GM12878 (cell line): ENCODE results near the gene SLC35F2. TPM values are rescaled to one million over a fixed set of nuclear protein-coding genes. Genes with fewer than 3 reads are reported as not detected.

Source experiments
- ATAC-seq: fragments of 200-7000 bp; cut with Tn5 transposase; 3 replicates; pipeline ENCODE4 v1.9.1; 2020; ENCODE audit warnings: mild to moderate bottlenecking, moderate library complexity
- BruUV-seq: library from RNA; stranded (reverse); fragments of 400-500 nt; replicated peaks from 2 replicates; lab custom pipeline; 2021; lab: Mats Ljungman, UMichigan
- CTCF ChIA-PET: fragments of 300-600 bp; sonication (Branson Sonifier 250); formaldehyde crosslinking; extraction: SDS; loops from one replicate; lab custom pipeline; 2021; ENCODE audit warnings: inconsistent platforms; lab: Yijun Ruan, JAX
- POLR2A ChIA-PET: fragments of 350-600 bp; formaldehyde crosslinking; extraction: SDS; loops from one replicate; lab custom pipeline; 2021; ENCODE audit warnings: inconsistent platforms; lab: Charles Lee
- RAD21 ChIA-PET: fragments of 300-600 bp; sonication (Branson Sonifier 250); formaldehyde crosslinking; loops from one replicate; lab custom pipeline; 2023; ENCODE audit warnings: antibody characterized with exemption; ENCODE audit not compliant: unreplicated experiment; lab: Charles Lee
- SMC1A ChIA-PET: fragments of 300-600 bp; sonication (Branson Sonifier 250); formaldehyde crosslinking; loops from one replicate; lab custom pipeline; 2023; ENCODE audit not compliant: unreplicated experiment, uncharacterized antibody; lab: Charles Lee
- DNase-seq: peaks from one replicate; pipeline ENCODE4 v3.0.0-alpha.2; 2011; ENCODE audit warnings: low read depth, low spot score
- FAIRE-seq: peaks from 3 replicates; lab custom pipeline; 2011; peaks lifted over from hg19 to GRCh38; lab: Jason Lieb, UNC
- H2AFZ ChIP-seq: 2 replicates; pipeline ENCODE4 v1.6.0; 2011; ENCODE audit warnings: low read depth, low read length, control low read depth; ENCODE audit not compliant: control insufficient read depth
- H3K27ac ChIP-seq: 2 replicates; pipeline ENCODE4 v1.5.1; 2011; ENCODE audit warnings: control low read depth; ENCODE audit not compliant: control insufficient read depth, insufficient read depth
- H3K27me3 ChIP-seq, 2 experiments: replicated peaks in 1 of 2; 2 replicates each; pipeline versions ENCODE4 v1.6.0 to v1.6.1; 2011; ENCODE audit warnings: low read length in 1 of 2; ENCODE audit not compliant: control insufficient read depth in 2 of 2, insufficient read depth in 2 of 2
- H3K36me3 ChIP-seq, 2 experiments: 2 replicates each; pipeline ENCODE4 v1.5.1; 2011; ENCODE audit warnings: low read length in 1 of 2; ENCODE audit not compliant: control insufficient read depth in 2 of 2, insufficient read depth in 2 of 2
- H3K4me1 ChIP-seq: 2 replicates; pipeline ENCODE4 v1.6.1; 2011; ENCODE audit warnings: mild to moderate bottlenecking, low read length, moderate library complexity, mixed read lengths; ENCODE audit not compliant: control insufficient read depth, insufficient read depth
- H3K4me2 ChIP-seq: 2 replicates; pipeline ENCODE4 v1.6.0; 2011; ENCODE audit warnings: control low read depth; ENCODE audit not compliant: control insufficient read depth, insufficient read depth
- H3K4me3 ChIP-seq: fragments of 200-600 bp; sonication (generic); 2 replicates; pipeline ENCODE4 v1.5.1; 2016
- H3K79me2 ChIP-seq: 2 replicates; pipeline ENCODE4 v1.6.0; 2011; ENCODE audit warnings: low read length; ENCODE audit not compliant: control insufficient read depth, insufficient read depth
- H3K9ac ChIP-seq: 2 replicates; pipeline ENCODE4 v1.8.0; 2011; ENCODE audit warnings: low read length, control low read depth, mixed read lengths; ENCODE audit not compliant: control insufficient read depth, insufficient read depth
- H3K9me3 ChIP-seq: replicated peaks from 3 replicates; pipeline ENCODE4 v1.5.1; 2011; ENCODE audit warnings: mild to moderate bottlenecking, low read length; ENCODE audit not compliant: control insufficient read depth, insufficient read depth
- H4K20me1 ChIP-seq: 2 replicates; pipeline ENCODE4 v1.6.0; 2011; ENCODE audit not compliant: control insufficient read depth, insufficient read depth
- ATF7 ChIP-seq: fragments of 450-650 bp; IDR thresholded peaks from 2 replicates; pipeline ENCODE4 v1.6.1; 2016; ENCODE audit warnings: low read depth, mild to moderate bottlenecking
- CBX5 ChIP-seq: sonication (generic); IDR thresholded peaks from 2 replicates; pipeline ENCODE4 v1.6.1; 2016; ENCODE audit warnings: low read depth, moderate library complexity, mild to moderate bottlenecking, inconsistent platforms
- SIN3A ChIP-seq: IDR thresholded peaks from 2 replicates; pipeline ENCODE4 v1.6.1; 2012; ENCODE audit warnings: low read depth, low read length, improper control_type of control experiment
- SMAD5 ChIP-seq: IDR thresholded peaks from 2 replicates; pipeline ENCODE4 v1.6.1; 2016; ENCODE audit warnings: antibody characterized with exemption, low read depth
- TAF1 ChIP-seq: IDR thresholded peaks from 2 replicates; pipeline ENCODE4 v1.6.1; 2011; ENCODE audit warnings: mild to moderate bottlenecking, low read depth, low read length, borderline replicate concordance
- ZNF24 ChIP-seq: fragments of 450-650 bp; IDR thresholded peaks from 2 replicates; pipeline ENCODE4 v1.6.1; 2017; ENCODE audit warnings: antibody characterized with exemption, mild to moderate bottlenecking
- in situ Hi-C: fragments of 300-500 bp; cut with MboI; formaldehyde crosslinking; loops from 9 replicates; pipeline ENCODE4 v1.14.3; 2018; ENCODE audit warnings: mixed read lengths
- intact Hi-C: fragments of 100-400 bp; cut with micrococcal nuclease; formaldehyde crosslinking; loops from one replicate; pipeline ENCODE4 v1.14.2; 2022; ENCODE audit not compliant: unreplicated experiment
- polyA plus RNA-seq, 11 experiments: library from polyadenylated mRNA; depleted of rRNA in 4 of 11; unstranded in 6 of 11; stranded (reverse) in 5 of 11; fragments of >200 nt; fragmentation: Nextera tagmentation in 4 of 11; fragmentation: Illumina TruSeq in 1 of 11; extraction: Ambion mirVana in 4 of 11; extraction: Trizol in 1 of 11; gene quantifications; 1 replicate in 1 of 11; 2 replicates in 10 of 11; pipeline versions ENCODE4 v1.2.1 to v1.2.3, GENCODE V29; 2011 to 2016; ENCODE audit warnings: inconsistent platforms in 2 of 11, missing spikeins in 2 of 11, low read depth in 1 of 11
- total RNA-seq, 4 experiments: library from RNA; depleted of rRNA in 3 of 4; stranded (reverse); fragments of >200 nt in 3 of 4; fragmentation: Illumina TruSeq in 1 of 4; extraction: Trizol in 1 of 4; gene quantifications; 2 replicates each; pipeline versions ENCODE4 v1.2.1 to v1.2.3, GENCODE V29; 2013 to 2021
- TF ChIP-seq, protein P1 (sequence below): fragments of 450-650 bp; IDR thresholded peaks from 2 replicates; pipeline ENCODE4 v1.6.1; 2017; ENCODE audit warnings: mild to moderate bottlenecking, low read depth, inconsistent platforms; ENCODE audit not compliant: poor library complexity, severe bottlenecking
- TF ChIP-seq, protein P2 (sequence below): fragments of 450-650 bp; formaldehyde crosslinking; IDR thresholded peaks from 2 replicates; pipeline ENCODE4 v1.4.0; 2022; ENCODE audit warnings: mild to moderate bottlenecking, moderate library complexity
- TF ChIP-seq, protein P3 (sequence below): IDR thresholded peaks from 2 replicates; pipeline ENCODE4 v1.6.1; 2012; ENCODE audit warnings: low read length, inconsistent platforms
- TF ChIP-seq, protein P4 (sequence below): IDR thresholded peaks from 2 replicates; pipeline ENCODE4 v1.6.1; 2011; ENCODE audit warnings: borderline replicate concordance, low read depth, mild to moderate bottlenecking, moderate library complexity, mixed read lengths, low read length; ENCODE audit not compliant: insufficient read depth; ENCODE audit errors: extremely low read length

SLC35F2 gene
- total and polyA plus RNA-seq, 10 of the 15 experiments (the other 5 are each of a cell fraction or from before 2014, with no cell fraction given): 15.2 to 48.8 (median 40.1) TPM

DNA sequence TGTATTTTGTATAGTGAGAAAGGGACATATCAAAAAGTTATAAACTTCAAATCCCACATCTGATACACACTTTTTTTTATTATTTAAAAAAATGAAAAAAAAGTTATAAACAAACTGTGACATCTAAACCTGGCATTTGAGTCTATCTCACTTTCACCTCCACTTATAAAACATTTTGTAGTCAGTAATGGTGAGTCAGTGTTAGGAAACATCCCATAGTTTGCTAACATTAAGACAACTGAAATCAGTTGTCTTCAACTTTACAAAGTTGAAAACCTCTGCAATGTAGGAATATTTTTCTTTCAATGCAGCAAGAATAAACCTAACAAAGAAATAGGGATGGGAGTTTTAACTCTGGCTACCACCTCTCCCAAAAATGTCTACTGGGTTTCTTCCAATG, 47.7 kb downstream of the SLC35F2 start:
- DNase-seq: no peak
- intact Hi-C loops: no loop called here
- no TSS peak for BruUV-seq
- Histone ChIP-seq H3K79me2 (no peaks in the 10 kb centered on the region; the same call in none of the 2 replicates), H3K4me1 (no peaks in the 10 kb centered on the region), H3K27me3 (no peaks in the 10 kb centered on the region), H4K20me1 (no peaks in the 10 kb centered on the region), H3K4me2 (no peak overlapping the region), H3K36me3 (peaks cover 11 to 22% of the 10 kb centered on the region in 2 experiments), H2AFZ (no peak overlapping the region), H3K9me3 (no peaks in the 10 kb centered on the region), H3K9ac (no peak overlapping the region), H3K27ac (no peak overlapping the region), H3K4me3 (no peak overlapping the region)
- ATAC-seq: no peak
- FAIRE-seq: no peak
- in situ Hi-C loops: no loop called here
- CTCF ChIA-PET: interaction anchor here (2.2 kb wide), 1 partner anchor 11 kb away, joined by 5 read pairs; no protein-coding TSS in a partner anchor
- POLR2A ChIA-PET: no interaction called here
- no peak for TF ChIP-seq CBX5
- TF ChIP-seq ATF7: no peak
- TF ChIP-seq, protein P1, sequence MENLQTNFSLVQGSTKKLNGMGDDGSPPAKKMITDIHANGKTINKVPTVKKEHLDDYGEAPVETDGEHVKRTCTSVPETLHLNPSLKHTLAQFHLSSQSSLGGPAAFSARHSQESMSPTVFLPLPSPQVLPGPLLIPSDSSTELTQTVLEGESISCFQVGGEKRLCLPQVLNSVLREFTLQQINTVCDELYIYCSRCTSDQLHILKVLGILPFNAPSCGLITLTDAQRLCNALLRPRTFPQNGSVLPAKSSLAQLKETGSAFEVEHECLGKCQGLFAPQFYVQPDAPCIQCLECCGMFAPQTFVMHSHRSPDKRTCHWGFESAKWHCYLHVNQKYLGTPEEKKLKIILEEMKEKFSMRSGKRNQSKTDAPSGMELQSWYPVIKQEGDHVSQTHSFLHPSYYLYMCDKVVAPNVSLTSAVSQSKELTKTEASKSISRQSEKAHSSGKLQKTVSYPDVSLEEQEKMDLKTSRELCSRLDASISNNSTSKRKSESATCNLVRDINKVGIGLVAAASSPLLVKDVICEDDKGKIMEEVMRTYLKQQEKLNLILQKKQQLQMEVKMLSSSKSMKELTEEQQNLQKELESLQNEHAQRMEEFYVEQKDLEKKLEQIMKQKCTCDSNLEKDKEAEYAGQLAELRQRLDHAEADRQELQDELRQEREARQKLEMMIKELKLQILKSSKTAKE: no peak
- TF ChIP-seq SIN3A: no peak
- TF ChIP-seq, protein P2, sequence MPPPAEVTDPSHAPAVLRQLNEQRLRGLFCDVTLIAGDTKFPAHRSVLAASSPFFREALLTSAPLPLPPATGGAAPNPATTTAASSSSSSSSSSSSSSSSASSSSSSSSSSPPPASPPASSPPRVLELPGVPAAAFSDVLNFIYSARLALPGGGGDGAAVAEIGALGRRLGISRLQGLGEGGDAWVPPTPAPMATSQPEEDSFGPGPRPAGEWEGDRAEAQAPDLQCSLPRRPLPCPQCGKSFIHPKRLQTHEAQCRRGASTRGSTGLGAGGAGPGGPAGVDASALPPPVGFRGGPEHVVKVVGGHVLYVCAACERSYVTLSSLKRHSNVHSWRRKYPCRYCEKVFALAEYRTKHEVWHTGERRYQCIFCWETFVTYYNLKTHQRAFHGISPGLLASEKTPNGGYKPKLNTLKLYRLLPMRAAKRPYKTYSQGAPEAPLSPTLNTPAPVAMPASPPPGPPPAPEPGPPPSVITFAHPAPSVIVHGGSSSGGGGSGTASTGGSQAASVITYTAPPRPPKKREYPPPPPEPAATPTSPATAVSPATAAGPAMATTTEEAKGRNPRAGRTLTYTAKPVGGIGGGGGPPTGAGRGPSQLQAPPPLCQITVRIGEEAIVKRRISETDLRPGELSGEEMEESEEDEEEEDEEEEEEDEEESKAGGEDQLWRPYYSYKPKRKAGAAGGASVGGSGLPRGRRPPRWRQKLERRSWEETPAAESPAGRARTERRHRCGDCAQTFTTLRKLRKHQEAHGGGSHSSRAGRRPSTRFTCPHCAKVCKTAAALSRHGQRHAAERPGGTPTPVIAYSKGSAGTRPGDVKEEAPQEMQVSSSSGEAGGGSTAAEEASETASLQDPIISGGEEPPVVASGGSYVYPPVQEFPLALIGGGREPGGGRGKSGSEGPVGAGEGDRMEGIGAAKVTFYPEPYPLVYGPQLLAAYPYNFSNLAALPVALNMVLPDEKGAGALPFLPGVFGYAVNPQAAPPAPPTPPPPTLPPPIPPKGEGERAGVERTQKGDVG (CRISPR knock-in tag): no peak
- no peak for TF ChIP-seq ZNF24
- TF ChIP-seq, protein P3, sequence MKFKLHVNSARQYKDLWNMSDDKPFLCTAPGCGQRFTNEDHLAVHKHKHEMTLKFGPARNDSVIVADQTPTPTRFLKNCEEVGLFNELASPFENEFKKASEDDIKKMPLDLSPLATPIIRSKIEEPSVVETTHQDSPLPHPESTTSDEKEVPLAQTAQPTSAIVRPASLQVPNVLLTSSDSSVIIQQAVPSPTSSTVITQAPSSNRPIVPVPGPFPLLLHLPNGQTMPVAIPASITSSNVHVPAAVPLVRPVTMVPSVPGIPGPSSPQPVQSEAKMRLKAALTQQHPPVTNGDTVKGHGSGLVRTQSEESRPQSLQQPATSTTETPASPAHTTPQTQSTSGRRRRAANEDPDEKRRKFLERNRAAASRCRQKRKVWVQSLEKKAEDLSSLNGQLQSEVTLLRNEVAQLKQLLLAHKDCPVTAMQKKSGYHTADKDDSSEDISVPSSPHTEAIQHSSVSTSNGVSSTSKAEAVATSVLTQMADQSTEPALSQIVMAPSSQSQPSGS: no peak
- no peak for TF ChIP-seq SMAD5
- TF ChIP-seq, protein P4, sequence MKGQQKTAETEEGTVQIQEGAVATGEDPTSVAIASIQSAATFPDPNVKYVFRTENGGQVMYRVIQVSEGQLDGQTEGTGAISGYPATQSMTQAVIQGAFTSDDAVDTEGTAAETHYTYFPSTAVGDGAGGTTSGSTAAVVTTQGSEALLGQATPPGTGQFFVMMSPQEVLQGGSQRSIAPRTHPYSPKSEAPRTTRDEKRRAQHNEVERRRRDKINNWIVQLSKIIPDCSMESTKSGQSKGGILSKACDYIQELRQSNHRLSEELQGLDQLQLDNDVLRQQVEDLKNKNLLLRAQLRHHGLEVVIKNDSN: no peak
- TF ChIP-seq TAF1: no peak
- RAD21 ChIA-PET: no interaction called here
- SMC1A ChIA-PET: interaction anchor here (1.0 kb wide), 1 partner anchor 56 kb away, joined by 3 read pairs; no protein-coding TSS in a partner anchor
